Eye (tissue), 1 donor: ENCODE measurements around the gene CDH12.

Source experiments
- DNase-seq: peaks from one replicate; pipeline ENCODE4 v3.0.0-alpha.2; 2015

CDH12 gene

DNA sequence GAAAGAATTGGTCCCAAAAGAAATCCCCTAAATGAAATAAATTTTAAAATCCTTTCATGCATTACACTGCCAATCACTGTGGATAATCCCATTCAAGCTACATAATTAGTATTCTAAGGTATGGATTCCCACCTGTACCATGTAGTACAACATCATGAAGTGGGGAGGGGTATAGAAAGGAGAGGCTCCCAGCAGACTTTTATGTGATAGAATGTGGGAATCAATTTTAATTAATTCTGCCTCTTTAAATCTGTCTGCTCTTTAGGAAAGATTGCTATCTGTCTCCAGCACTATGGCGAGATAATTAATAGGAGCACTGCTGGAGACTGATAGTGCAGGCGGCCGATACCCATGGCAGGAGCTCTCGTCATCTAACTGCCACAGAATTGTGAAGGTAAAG lies 95.4 kb downstream of the CDH12 start:
- DNase-seq = peak; percentile 4

DNA sequence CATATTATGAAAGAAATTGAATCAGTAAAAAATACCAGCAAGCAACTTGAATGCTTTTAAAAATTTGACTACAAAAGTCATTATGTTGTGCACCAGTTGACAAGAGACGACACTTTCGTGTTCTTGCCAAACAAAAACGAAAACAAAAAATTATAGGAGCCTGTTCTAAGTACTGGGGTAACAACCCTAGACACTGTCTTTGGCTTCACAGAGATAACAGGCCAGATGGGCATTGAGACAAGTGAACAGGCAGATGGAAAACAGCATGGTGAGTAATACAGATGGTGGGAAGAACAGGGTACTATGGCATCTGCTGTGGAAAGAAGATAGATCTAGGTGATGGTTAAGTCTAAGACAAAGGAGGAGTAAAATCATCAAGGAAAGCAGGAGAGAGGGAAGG lies 99.0 kb downstream of the CDH12 start:
- DNase-seq = peak; percentile 16

GRCh38 chr5:22751536-22751935 lies 101.6 kb downstream of the CDH12 start:
- DNase-seq = no peak

DNA sequence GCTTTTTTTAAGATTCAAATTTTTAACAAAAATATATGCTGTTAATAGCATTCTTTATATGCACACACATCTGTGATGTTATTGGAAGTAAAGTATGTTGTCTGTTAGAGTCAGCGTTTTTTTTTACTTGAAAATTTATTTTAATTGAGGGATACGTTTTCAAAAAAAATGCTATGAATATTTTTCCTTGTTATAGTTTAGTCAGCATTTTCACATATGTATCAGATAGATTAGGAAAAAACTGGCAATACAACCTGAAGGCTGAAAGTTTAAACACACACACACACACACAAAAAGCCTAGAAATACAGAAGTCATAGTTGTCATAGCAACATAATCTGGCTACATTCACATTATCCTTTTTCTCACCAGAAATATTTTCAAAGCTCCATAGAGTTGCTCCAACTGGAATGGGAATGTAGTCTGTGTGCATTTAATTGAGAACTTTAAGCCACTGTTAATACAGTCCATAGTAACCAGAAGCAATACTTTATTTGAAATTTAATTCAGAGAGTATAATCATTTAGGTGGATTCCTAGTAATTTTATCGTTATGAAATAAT lies 116.6 kb downstream of the CDH12 start:
- peak; percentile 6 for DNase-seq

GRCh38 chr5:22734907-22735306 lies 118.2 kb downstream of the CDH12 start:
- DNase-seq = no peak

GRCh38 chr5:22728610-22729009 lies 124.5 kb downstream of the CDH12 start:
- DNase-seq = peak; percentile 3

DNA sequence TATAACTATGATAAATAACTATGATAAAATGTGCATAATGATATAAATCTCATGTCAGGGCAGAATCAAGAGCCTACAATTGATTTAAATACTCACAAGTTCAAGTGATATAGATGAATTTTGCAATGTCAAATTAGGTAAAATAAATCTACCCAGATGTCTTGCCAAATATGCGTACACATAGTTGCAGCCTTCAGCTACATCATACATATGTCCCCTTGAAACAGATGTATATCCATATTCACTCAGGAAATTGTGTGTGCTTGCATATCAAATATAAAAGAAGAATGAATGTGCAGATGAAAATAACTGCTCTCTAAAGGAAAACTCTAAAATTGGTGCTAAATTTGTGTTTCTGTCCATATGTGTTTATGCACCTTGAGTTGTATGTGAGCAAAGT lies 130.7 kb downstream of the CDH12 start:
- DNase-seq = no peak

DNA sequence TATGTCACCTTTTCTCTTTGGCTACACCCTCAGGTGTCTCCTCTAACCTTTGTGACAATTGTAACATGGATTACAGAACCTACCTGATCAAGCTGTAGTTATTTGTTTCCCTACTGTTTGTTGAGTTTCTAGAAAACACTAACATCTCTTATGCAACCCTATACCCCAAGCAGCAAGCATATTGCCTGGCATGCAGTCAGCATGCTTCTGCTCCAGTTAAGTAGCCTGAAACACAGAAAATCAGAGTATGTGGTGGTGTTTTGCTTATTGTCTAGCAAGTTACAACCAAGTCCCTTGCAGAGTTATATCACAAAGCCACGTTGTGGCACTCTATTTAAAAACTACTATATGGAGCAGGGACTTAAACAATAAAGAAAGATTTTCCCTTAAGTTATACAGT lies 131.1 kb downstream of the CDH12 start:
- no peak for DNase-seq

DNA sequence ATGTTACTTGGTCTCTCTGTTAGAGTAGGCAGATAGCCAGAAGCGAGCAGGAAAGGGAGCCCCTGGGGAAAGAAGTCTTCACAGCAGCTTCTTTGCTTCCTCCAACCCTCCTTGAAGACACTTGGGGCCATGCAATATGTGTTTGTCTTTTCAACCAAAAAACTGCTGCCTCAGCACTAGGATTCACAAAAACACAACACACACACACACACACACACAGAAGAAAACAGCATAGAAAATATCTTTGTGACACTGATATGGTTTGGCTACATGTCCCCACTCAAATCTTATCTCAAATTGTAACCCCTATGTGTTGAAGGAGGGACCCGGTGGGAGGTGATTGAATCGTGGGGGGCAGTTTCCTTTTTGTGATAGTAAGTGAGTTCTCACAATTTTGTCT lies 133.3 kb downstream of the CDH12 start:
- no peak for DNase-seq

GRCh38 chr5:22710660-22711059 lies 142.5 kb downstream of the CDH12 start:
- no peak for DNase-seq

GRCh38 chr5:22709743-22710142 lies 143.4 kb downstream of the CDH12 start:
- no peak for DNase-seq

DNA sequence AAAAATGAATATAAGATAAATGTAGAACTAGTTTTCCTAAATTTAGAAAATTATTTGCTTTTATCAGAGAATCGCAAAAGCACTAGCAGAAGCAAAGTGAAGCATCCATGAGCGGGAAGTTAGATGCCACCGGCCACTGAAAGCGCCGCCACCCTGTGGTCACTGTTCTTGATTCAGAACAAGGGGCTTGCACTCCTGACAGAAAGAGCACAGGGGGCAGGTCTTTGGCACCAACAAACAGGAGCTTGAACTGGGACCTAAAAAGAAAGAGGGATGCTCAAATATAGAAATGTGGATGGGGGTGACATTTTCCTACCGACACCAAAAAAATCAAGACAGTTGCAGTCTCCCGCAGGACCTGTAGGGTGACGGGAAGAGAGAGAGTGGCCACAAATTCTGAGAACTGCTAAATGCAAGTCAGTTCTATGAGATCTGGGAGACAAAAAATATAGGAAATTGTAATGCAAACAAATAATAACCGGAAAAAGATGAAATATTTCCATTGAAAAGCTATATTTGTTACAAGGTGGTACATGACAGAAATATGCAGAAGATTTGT lies 144.3 kb downstream of the CDH12 start:
- no peak for DNase-seq

DNA sequence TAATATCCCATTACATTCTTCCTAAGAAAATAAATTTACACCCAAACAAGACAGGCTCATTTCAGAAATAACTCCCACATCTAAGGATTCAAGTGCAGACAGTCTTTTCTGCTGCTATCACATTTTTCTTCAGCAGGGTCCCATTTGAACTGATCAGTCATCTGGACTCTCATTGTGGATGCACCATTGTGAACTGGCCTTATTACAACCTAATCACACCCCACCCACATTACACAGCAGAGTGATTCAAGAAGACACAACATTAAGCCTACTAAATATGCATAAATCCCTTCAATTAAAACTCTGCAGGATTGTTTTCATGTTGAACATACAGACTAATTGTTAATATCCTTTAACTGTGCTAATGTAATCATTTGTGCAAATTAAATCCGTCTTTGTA lies 146.2 kb downstream of the CDH12 start:
- DNase-seq = no peak

DNA sequence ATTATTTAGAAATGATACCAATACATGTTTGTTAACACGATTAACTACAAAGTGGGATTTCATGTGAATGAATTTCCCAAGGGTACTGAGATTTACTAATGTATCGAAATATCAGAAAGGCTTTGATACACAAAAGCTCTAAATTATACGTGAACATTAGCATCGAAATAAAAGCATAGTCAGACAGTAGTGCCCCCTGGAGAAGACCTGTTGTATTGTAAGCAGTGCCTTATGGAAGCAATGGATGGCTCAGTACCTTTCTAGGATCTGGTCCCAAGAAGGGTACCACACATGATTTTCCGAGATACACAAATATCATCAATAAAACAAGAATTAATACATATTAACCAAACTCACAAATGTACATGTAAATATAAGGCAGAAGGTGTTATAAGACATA lies 153.8 kb downstream of the CDH12 start:
- no peak for DNase-seq

GRCh38 chr5:22693121-22693520 lies 160.0 kb downstream of the CDH12 start:
- no peak for DNase-seq

GRCh38 chr5:22683050-22683449 lies 170.1 kb downstream of the CDH12 start:
- peak; percentile 27 for DNase-seq

DNA sequence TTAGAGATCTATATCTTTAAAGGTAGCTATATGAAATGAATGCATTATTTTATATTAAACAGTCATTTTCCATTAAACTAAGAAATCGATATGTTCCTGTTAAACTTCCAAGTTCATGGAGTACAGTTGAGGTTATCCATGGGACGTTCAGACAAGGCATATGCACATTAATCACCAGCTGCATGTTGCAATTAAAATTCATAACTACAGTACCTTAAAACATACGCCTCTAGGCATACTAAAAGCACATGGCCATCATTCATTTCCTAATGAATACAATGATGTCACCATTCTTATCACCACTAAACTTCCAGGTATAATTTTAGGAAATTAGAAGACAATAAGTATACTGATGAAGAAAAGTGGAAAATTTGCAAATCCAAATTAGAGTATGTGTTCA lies 174.3 kb downstream of the CDH12 start:
- DNase-seq = no peak

DNA sequence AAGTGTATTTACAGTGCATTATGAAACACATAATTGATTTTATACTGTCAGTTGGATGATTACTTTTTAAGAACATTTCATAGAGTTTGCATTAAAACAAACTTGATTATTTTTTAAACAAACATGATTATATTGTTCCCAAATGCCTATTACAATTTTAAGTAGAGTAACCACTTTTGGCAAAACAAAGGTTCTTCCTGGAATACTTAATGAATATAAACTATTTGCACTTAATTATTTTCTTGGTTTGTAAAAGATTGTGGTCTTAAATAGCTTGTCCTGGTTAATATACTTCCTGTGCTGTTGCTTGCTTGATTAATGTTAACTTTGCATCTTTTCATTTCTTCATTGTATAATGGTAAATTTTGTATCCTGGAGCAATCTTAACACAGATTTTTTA lies 180.0 kb downstream of the CDH12 start:
- DNase-seq = no peak

GRCh38 chr5:22669345-22669744 lies 183.8 kb downstream of the CDH12 start:
- no peak for DNase-seq

- DNase-seq = no peak
These were observed 187.3 kb downstream of the CDH12 start for GRCh38 chr5:22665801-22666200.

- DNase-seq = no peak
These were observed 190.0 kb downstream of the CDH12 start for GRCh38 chr5:22663134-22663533.

DNA sequence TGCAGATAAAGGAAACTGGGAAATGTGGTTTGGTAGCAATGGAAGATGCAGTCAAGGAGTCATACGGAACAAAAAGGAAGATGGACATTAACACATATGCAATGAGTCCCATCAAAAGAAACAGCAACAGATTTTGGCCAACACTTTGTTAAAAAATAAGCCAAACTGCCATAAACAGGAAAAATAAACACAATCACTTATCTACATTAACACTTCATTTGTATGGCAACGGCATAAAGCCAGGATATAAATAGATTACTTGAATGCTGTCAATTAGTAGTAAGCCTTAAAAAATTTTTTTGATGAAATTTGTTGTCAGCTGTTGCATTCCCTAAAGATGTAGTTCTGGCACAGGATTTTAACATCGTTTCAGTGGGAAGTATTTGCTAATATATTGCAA lies 190.8 kb downstream of the CDH12 start:
- DNase-seq = no peak

- no peak for DNase-seq
These were observed 201.8 kb downstream of the CDH12 start for GRCh38 chr5:22651355-22651754.

- peak; percentile 75 for DNase-seq
These were observed 202.6 kb downstream of the CDH12 start for GRCh38 chr5:22650511-22650910.

DNA sequence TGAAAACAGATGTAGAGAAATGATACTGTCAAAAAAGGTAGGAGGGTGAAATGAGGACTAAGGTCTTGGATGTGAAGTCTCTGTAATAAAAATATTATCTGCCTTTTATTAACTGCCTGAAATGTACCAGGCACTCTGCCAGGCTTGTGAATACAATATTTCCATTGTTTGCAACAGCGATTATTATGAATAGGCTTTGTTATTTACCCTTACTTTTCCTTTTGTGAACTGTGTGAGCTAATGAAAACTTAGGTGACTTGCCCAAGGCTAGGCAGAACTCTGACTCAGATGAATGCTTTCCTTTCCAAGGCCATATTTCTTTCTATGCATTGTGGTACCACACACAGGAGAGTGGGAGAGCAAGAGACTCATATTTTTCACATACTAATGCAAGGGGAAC lies 204.1 kb downstream of the CDH12 start:
- DNase-seq = peak; percentile 35
